Right lobe of liver (tissue), 4 donors: ENCODE measurements around the gene SAMD8.

Experiments
- CTCF ChIP-seq, 4 donors: fragments of 200-600 bp in 3 of 4; fragments of 450-650 bp in 1 of 4; IDR thresholded peaks; one replicate each; pipeline versions ENCODE4 v1.5.1 to v1.8.0; 2016 to 2022; ENCODE audit warnings: antibody characterized with exemption in 4 of 4, mild to moderate bottlenecking in 2 of 4
- POLR2A ChIP-seq: fragments of 450-650 bp; IDR thresholded peaks from one replicate; pipeline ENCODE4 v1.6.1; 2017; ENCODE audit warnings: antibody characterized with exemption, mild to moderate bottlenecking
- donor health status: DM: no; HTN: no; CAD: no.
- donor health status: DM: no; HTN: no; CAD: no.
- donor health status: DM: no; HTN: yes; CAD: no.

- TF ChIP-seq CTCF (IDR thresholded peaks at IDR 0.05) (no peak), POLR2A (no peak)
These were observed 31.9 kb downstream of the SAMD8 start for GRCh38 chr10:75143353-75143752.
